Neutrophil (primary cell): ENCODE results near the gene CEACAM18.

Experiments
- H3K27ac ChIP-seq: fragments of 200-600 bp; sonication (generic); 2 replicates; pipeline ENCODE4 v1.5.1; 2016; ENCODE audit warnings: mild to moderate bottlenecking, moderate library complexity
- H3K27me3 ChIP-seq: fragments of 200-600 bp; sonication (generic); 2 replicates; pipeline ENCODE4 v1.6.0; 2016; ENCODE audit warnings: mild to moderate bottlenecking
- H3K36me3 ChIP-seq: fragments of 200-600 bp; sonication (generic); 2 replicates; pipeline ENCODE4 v1.5.1; 2017
- H3K4me1 ChIP-seq, 2 experiments: fragments of 200-600 bp in 1 of 2; sonication (generic) in 1 of 2; 1 replicate in 1 of 2; 2 replicates in 1 of 2; pipeline versions ENCODE4 v1.5.1 to v1.6.1; 2013 to 2016; ENCODE audit warnings: low read depth in 1 of 2, low read length in 1 of 2, mild to moderate bottlenecking in 1 of 2, moderate library complexity in 1 of 2; ENCODE audit not compliant: control insufficient read depth in 1 of 2, insufficient read depth in 1 of 2
- H3K4me3 ChIP-seq, 2 experiments: fragments of 200-600 bp in 1 of 2; sonication (generic) in 1 of 2; 1 replicate in 1 of 2; 2 replicates in 1 of 2; pipeline ENCODE4 v1.5.1; 2013 to 2016; ENCODE audit warnings: low read depth in 1 of 2, low read length in 1 of 2, mild to moderate bottlenecking in 1 of 2, moderate library complexity in 1 of 2
- H3K9me3 ChIP-seq: fragments of 200-600 bp; sonication (generic); 2 replicates; pipeline ENCODE4 v1.5.1; 2016
- CTCF ChIP-seq: fragments of 200-600 bp; sonication (generic); IDR thresholded peaks from 2 replicates; pipeline ENCODE4 v1.5.1; 2016; ENCODE audit warnings: antibody characterized with exemption

Gene CEACAM18

DNA sequence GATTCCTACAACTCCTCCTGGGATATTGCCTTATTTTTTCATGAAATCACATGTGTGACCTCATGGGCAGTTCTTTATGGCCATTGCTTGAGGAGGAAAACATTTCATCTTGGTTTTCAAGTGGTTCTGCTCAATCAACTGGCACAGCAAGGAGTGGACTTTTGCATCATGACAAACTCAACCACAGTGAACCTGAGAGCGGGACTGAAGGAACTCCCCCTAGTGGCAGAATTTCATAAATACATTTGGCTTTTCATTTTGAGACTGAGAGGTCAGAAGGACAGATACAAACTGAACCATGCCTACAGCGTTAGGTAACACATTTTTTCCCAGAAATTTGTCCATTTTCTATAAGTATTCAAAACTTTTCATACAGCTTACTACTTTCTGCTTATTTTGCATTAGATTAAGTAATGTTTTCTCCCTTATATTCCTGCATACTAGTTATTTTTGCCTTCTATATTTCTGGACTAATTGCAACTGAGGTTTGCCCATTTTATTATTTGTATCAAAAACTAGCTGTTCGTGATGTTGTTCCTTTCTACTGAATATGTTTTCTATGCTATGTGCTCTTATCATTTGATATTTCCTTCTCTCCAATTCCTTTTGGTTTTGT lies 36.6 kb downstream of the CEACAM18 start:
- Histone ChIP-seq H3K4me1 (peaks cover 12% of the 10 kb centered on the region in 2 experiments), H3K36me3 (no peaks in the 10 kb centered on the region), H3K27me3 (no peaks in the 10 kb centered on the region), H3K9me3 (no peaks in the 10 kb centered on the region), H3K27ac (no peak overlapping the region), H3K4me3 (no peak overlapping the region)
- TF ChIP-seq CTCF = peak; percentile 78

DNA sequence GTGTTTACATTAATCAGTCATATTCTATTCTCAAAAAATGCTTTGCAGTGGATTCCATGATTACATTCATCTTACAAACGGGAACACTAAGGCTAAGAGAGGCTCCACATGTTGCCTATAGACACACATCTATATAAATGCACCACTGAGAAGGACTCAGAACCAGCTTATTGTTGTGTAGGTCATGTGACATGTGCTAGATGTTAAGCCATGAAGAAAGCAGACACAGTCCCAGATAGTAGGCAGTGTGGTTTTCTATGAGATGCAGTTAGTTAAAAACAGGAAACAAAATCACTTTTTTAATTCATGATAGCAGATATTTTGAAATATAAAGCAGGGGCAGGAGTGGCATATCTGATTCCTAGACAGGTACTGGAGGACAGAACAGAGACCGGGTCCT lies 42.4 kb downstream of the CEACAM18 start:
- Histone ChIP-seq H3K9me3 (no peaks in the 10 kb centered on the region), H3K4me3 (no peak overlapping the region), H3K36me3 (no peaks in the 10 kb centered on the region), H3K27me3 (no peaks in the 10 kb centered on the region), H3K4me1 (no peaks in the 10 kb centered on the region), H3K27ac (no peak overlapping the region)
- TF ChIP-seq CTCF = no peak

- Histone ChIP-seq H3K36me3 (no peaks in the 10 kb centered on the region), H3K4me1 (no peaks in the 10 kb centered on the region), H3K9me3 (no peaks in the 10 kb centered on the region), H3K4me3 (no peak overlapping the region), H3K27me3 (no peaks in the 10 kb centered on the region), H3K27ac (no peak overlapping the region)
- no peak for TF ChIP-seq CTCF
Observed at GRCh38 chr19:51521357-51521756, 43.0 kb downstream of the CEACAM18 start.

DNA sequence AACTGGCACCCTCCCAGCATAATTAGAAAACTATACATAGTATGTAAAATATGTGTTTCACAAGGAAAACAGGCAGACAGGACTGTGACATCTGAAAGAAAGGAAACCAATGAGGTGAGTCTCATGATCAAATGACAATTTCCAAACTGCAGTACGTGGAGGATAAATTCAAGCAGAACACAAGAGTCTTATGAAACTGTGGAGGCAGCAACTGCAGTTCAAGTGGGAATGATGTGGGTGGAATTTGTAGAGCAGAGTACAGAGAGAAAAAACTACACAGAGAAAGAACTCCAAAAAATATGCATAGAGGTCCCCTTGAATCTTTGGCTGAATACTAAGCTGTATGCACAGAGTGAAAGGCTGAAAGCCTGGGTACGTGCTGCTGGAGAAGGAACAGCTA lies 43.4 kb downstream of the CEACAM18 start:
- Histone ChIP-seq H3K27ac (no peak overlapping the region), H3K9me3 (no peaks in the 10 kb centered on the region), H3K4me1 (no peaks in the 10 kb centered on the region), H3K36me3 (no peaks in the 10 kb centered on the region), H3K4me3 (no peak overlapping the region), H3K27me3 (no peaks in the 10 kb centered on the region)
- no peak for TF ChIP-seq CTCF

- H3K27me3 ChIP-seq = peaks cover 6% of the 10 kb centered on the region
- no peak overlapping the region for H3K4me3 ChIP-seq
- no peaks in the 10 kb centered on the region for H3K9me3 ChIP-seq
- no peaks in the 10 kb centered on the region for H3K36me3 ChIP-seq
- H3K4me1 ChIP-seq = no peaks in the 10 kb centered on the region
- no peak for TF ChIP-seq CTCF
- no peak overlapping the region for H3K27ac ChIP-seq
Observed at GRCh38 chr19:51524666-51525264, 46.4 kb downstream of the CEACAM18 start.
